Bladder microvascular endothelial cell (primary cell): ENCODE measurements around the gene SRSF3. TPM values are rescaled to one million over a fixed set of nuclear protein-coding genes. Genes with fewer than 3 reads are reported as not detected.

ENCODE experiments used
- total RNA-seq: library from RNA; depleted of rRNA; stranded (reverse); fragments of >200 nt; gene quantifications from 2 replicates; pipeline ENCODE4 v1.2.3, GENCODE V29; 2014

The SRSF3 gene
- 186 and 256 TPM in 2 replicates for total RNA-seq

DNA sequence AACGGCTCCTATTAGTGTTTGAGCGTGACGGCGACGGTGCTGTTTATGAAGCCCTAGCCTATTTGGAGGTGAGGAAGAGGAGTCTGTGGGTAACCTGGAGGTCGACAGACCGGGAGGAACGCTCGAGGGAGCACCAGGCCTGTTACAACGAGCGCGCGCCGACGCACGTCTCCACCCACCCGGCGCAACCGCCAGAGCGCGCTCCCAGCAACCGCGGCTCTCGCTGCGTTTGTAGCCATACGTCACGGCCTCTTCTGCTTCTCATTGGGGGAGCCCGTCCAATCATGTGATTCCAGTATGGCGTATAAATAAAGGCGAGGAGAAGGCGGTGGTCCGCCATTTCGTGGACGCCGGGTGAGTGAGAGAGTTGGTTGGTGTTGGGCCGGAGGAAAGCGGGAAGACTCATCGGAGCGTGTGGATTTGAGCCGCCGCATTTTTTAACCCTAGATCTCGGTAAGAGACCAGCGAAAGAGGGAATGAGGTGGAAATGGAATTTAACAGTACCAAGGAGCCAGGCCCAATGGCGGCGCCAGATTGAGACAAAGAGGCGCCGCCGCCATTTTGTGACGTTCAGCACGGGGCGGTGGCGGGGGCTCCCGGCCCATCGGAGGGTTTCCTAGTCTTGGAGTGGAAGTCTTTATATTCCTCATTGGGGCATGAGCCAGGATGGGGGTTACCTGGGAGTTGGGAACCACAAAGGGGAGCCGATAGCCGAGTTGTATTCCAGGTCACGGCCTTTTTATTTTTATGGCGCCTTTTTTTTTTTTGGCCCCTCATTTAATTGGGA lies at the start of gene SRSF3:
TSS of gene SRSF3 (plus strand) at position 334 of the 787 bp plus-strand sequence. CDS start 2,401 bp downstream, outside the sequence.

DNA sequence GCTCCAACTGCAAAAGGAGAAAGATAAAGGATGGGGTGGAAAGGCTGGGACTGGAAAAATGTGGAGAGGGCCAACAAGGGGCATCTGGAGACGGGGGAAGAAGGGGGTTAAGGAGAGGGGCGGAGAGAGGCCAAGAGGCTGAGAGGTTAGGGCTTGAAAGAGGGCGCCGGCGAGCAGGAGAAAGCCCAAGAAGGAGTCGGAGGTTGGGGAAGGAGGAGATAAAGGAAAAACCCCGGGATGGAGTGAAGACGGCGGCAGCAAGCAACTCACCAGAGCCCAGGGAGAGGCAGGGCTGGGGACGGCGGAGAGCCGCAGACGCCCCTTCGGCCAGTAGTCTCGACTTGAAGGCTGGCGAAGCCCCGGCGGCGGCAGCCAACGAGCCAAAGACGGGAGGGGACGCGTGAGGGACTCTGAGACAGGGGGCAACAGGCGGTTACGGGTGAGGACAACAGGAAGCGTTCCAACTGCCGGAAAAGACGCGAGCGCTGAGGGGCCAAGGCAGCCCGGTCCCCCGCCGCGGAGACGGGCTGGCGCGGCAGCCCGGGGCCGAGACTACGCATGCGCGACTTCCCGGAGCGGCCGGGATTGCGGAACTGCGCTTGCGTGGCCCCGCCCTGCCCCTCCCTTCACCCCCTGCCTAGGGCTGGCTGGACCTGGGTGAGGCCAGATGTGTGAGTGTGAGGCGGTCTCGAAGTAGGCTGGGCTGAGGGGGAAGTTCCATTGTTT lies 47.1 kb upstream of the SRSF3 start, which contains the start of gene STK38:
TSS of gene STK38 (minus strand) at position 560 of the 726 bp plus-strand sequence. CDS start 7,277 bp downstream, outside the sequence.

Other genes with a start within 250 kb of the SRSF3 start
- gene ETV7, start 206.7 kb upstream of the SRSF3 start, total RNA-seq, result 0.16 and 0.31 TPM in 2 replicates
- under 0.01 TPM in 1 of 2 replicates, not detected in the other for gene PXT1, start 151.5 kb upstream of the SRSF3 start, total RNA-seq
- gene KCTD20, start 151.4 kb upstream of the SRSF3 start, total RNA-seq, result 55.9 and 110 TPM in 2 replicates
- 11.2 and 20.6 TPM in 2 replicates for gene STK38, start 46.9 kb upstream of the SRSF3 start, total RNA-seq
- gene CDKN1A, start 84.4 kb downstream of the SRSF3 start, total RNA-seq, result 142 and 252 TPM in 2 replicates
- under 0.01 TPM in 1 of 2 replicates, not detected in the other for gene RAB44, start 103.5 kb downstream of the SRSF3 start, total RNA-seq
- 5.8 and 18.1 TPM in 2 replicates for gene CPNE5, start 245.1 kb downstream of the SRSF3 start, total RNA-seq